Neuronal stem cell (in vitro differentiated cells): ENCODE measurements around the gene CSNK1D.

ENCODE experiments used
- DNase-seq: peaks from one replicate; pipeline ENCODE4 v3.0.0-alpha.2; 2013; ENCODE audit warnings: low spot score
- H2AFZ ChIP-seq: one replicate; pipeline ENCODE4 v1.6.1; 2013; ENCODE audit warnings: mild to moderate bottlenecking, low read length, inconsistent platforms
- H2AK5ac ChIP-seq: 2 replicates; pipeline ENCODE4 v1.6.1; 2013; ENCODE audit warnings: low read depth, mild to moderate bottlenecking, inconsistent platforms, low read length, moderate library complexity, mixed read lengths
- H2BK120ac ChIP-seq: 2 replicates; pipeline ENCODE4 v1.6.1; 2013; ENCODE audit warnings: low read depth, mild to moderate bottlenecking, inconsistent platforms, low read length, moderate library complexity, mixed read lengths
- H2BK12ac ChIP-seq: one replicate; pipeline ENCODE4 v1.6.1; 2013; ENCODE audit warnings: low read length, inconsistent platforms
- H2BK15ac ChIP-seq: 2 replicates; pipeline ENCODE4 v1.6.1; 2013; ENCODE audit warnings: mild to moderate bottlenecking, low read length, inconsistent platforms, mixed read lengths
- H2BK5ac ChIP-seq: one replicate; pipeline ENCODE4 v1.6.1; 2013; ENCODE audit warnings: inconsistent platforms, mild to moderate bottlenecking, low read length, moderate library complexity
- H3K14ac ChIP-seq: one replicate; pipeline ENCODE4 v1.6.1; 2013; ENCODE audit warnings: low read length, inconsistent platforms
- H3K18ac ChIP-seq: 2 replicates; pipeline ENCODE4 v1.6.1; 2013; ENCODE audit warnings: low read length, inconsistent platforms
- H3K23ac ChIP-seq: 2 replicates; pipeline ENCODE4 v1.6.1; 2013; ENCODE audit warnings: low read depth, mild to moderate bottlenecking, mixed read lengths, low read length, inconsistent platforms; ENCODE audit not compliant: poor library complexity
- H3K27ac ChIP-seq: replicated peaks from 3 replicates; pipeline ENCODE4 v1.5.1; 2013; ENCODE audit warnings: low read length, inconsistent platforms
- H3K27me3 ChIP-seq, 3 experiments: 2 replicates each; pipeline ENCODE4 v1.6.1; 2013; ENCODE audit warnings: low read length in 3 of 3, mild to moderate bottlenecking in 2 of 3, inconsistent platforms in 1 of 3, low read depth in 1 of 3, mixed read lengths in 1 of 3, moderate library complexity in 1 of 3; ENCODE audit not compliant: control insufficient read depth in 3 of 3, insufficient read depth in 3 of 3
- H3K36me3 ChIP-seq, 2 donors: replicated peaks in 1 of 2; 2 replicates each; pipeline ENCODE4 v1.6.1; 2013; ENCODE audit warnings: low read length in 2 of 2; ENCODE audit not compliant: control insufficient read depth in 2 of 2, insufficient read depth in 2 of 2
- H3K4ac ChIP-seq: 2 replicates; pipeline ENCODE4 v1.6.1; 2013; ENCODE audit warnings: inconsistent platforms, mild to moderate bottlenecking, low read length, moderate library complexity
- H3K4me1 ChIP-seq, 2 donors: 1 replicate in 1 of 2; 2 replicates in 1 of 2; pipeline ENCODE4 v1.6.1; 2013; ENCODE audit warnings: low read length in 2 of 2, low read depth in 1 of 2; ENCODE audit not compliant: control insufficient read depth in 2 of 2, insufficient read depth in 1 of 2
- H3K4me2 ChIP-seq: one replicate; pipeline ENCODE4 v1.6.1; 2013; ENCODE audit warnings: mild to moderate bottlenecking, low read length, inconsistent platforms; ENCODE audit not compliant: insufficient read depth, poor library complexity, severe bottlenecking
- H3K4me3 ChIP-seq, 2 donors: 2 replicates each; pipeline ENCODE4 v1.5.1; 2013; ENCODE audit warnings: low read length in 2 of 2, mild to moderate bottlenecking in 2 of 2, inconsistent platforms in 1 of 2, moderate library complexity in 1 of 2
- H3K79me1 ChIP-seq: one replicate; pipeline ENCODE4 v1.6.1; 2013; ENCODE audit warnings: low read depth, mild to moderate bottlenecking, inconsistent platforms, low read length, moderate library complexity
- H3K9ac ChIP-seq: one replicate; pipeline ENCODE4 v1.6.1; 2013; ENCODE audit warnings: mild to moderate bottlenecking, low read depth, low read length, inconsistent platforms; ENCODE audit not compliant: poor library complexity
- H3K9me3 ChIP-seq, 2 donors: replicated peaks in 1 of 2; 2 replicates each; pipeline versions ENCODE3 to v1.6.1; 2013; ENCODE audit warnings: low read length in 2 of 2, mild to moderate bottlenecking in 2 of 2, inconsistent platforms in 1 of 2, low read depth in 1 of 2, mixed read lengths in 1 of 2, moderate library complexity in 1 of 2; ENCODE audit not compliant: control insufficient read depth in 2 of 2, insufficient read depth in 1 of 2
- H4K8ac ChIP-seq: one replicate; pipeline ENCODE4 v1.6.1; 2013; ENCODE audit warnings: low read depth, mild to moderate bottlenecking, inconsistent platforms, low read length, moderate library complexity
- H4K91ac ChIP-seq: one replicate; pipeline ENCODE4 v1.6.1; 2013; ENCODE audit warnings: low read length, low read depth, mild to moderate bottlenecking, inconsistent platforms; ENCODE audit not compliant: poor library complexity
- WGBS, 2 donors: extraction: QIAGEN DNeasy Blood & Tissue Kit; methylation state at CpG; one replicate each; pipeline ENCODE4 v1.1.7; 2013; ENCODE audit warnings: missing lambda C conversion rate in 2 of 2, mixed read lengths in 1 of 2; ENCODE audit not compliant: insufficient read length in 2 of 2, insufficient replicate concordance in 1 of 2; ENCODE audit errors: extremely low coverage in 2 of 2; 5-methylcytosine and 5-hydroxymethylcytosine counted together

CSNK1D gene

GRCh38 chr17:82299452-82299851, 26.0 kb upstream of the CSNK1D start:
- Histone ChIP-seq H4K91ac (no peak overlapping the region), H2BK5ac (no peak overlapping the region), H3K23ac (no peak overlapping the region), H3K14ac (no peak overlapping the region), H3K9ac (no peak overlapping the region), H3K9me3 (no peaks in the 10 kb centered on the region), H3K79me1 (peaks cover 2% of the 10 kb centered on the region), H3K4me2 (no peak overlapping the region), H2AFZ (peak overlapping the region; percentile 57), H2AK5ac (peak overlapping the region; percentile 47), H3K36me3 (no peaks in the 10 kb centered on the region), H2BK12ac (no peak overlapping the region), H2BK120ac (peak overlapping the region; percentile 51), H3K4me1 (peaks cover 8 to 19% of the 10 kb centered on the region in 2 donors), H2BK15ac (no peak overlapping the region), H3K27me3 (peaks cover 0 to 7% (median 2%) of the 10 kb centered on the region in 3 experiments), H3K4me3 (no peak overlapping the region), H3K18ac (no peak overlapping the region), H3K27ac (no peak overlapping the region), H4K8ac (no peak overlapping the region), H3K4ac (no peak overlapping the region)
- DNase-seq, result no peak
- WGBS, 2 donors, result no CpG with 5 or more reads among the region's 10 CpGs

- H3K9ac ChIP-seq, result peak overlapping the region; percentile 36
- H3K4me3 ChIP-seq, result no peak overlapping the region
- H3K79me1 ChIP-seq, result peaks cover under 1% of the 10 kb centered on the region
- no peak overlapping the region for H4K8ac ChIP-seq
- no peak overlapping the region for H3K4ac ChIP-seq
- H3K18ac ChIP-seq, result peak overlapping the region; percentile 36
- no peak overlapping the region for H2BK12ac ChIP-seq
- H3K27me3 ChIP-seq, result peaks cover 0 to 7% (median 2%) of the 10 kb centered on the region in 3 experiments
- H2AFZ ChIP-seq, result peak overlapping the region; percentile 57
- H3K14ac ChIP-seq, result no peak overlapping the region
- peak overlapping the region; percentile 51 for H2BK120ac ChIP-seq
- no peaks in the 10 kb centered on the region for H3K9me3 ChIP-seq
- no peaks in the 10 kb centered on the region for H3K36me3 ChIP-seq
- H2BK5ac ChIP-seq, result peak overlapping the region; percentile 63
- H3K23ac ChIP-seq, result peak overlapping the region; percentile 90
- peak overlapping the region; percentile 93 for H2AK5ac ChIP-seq
- no peak overlapping the region for H4K91ac ChIP-seq
- peak overlapping the region; percentile 95 for H2BK15ac ChIP-seq
- WGBS, 2 donors, result no CpG with 5 or more reads among the region's 27 CpGs
- DNase-seq, result no peak
- peak overlapping the region; percentile 3 for H3K4me2 ChIP-seq
- peaks cover 10 to 14% of the 10 kb centered on the region in 2 donors for H3K4me1 ChIP-seq
- no peak overlapping the region for H3K27ac ChIP-seq
Observed at GRCh38 chr17:82298538-82299421, 25.3 kb upstream of the CSNK1D start.

GRCh38 chr17:82297714-82298537, 24.4 kb upstream of the CSNK1D start:
- Histone ChIP-seq H3K9me3 (no peaks in the 10 kb centered on the region), H3K27me3 (peaks cover 0 to 7% (median 2%) of the 10 kb centered on the region in 3 experiments), H3K4ac (no peak overlapping the region), H2BK120ac (no peak overlapping the region), H3K4me2 (peak overlapping the region; percentile 15), H3K27ac (no peak overlapping the region), H3K23ac (peak overlapping the region; percentile 90), H3K18ac (peak overlapping the region; percentile 73), H3K36me3 (no peaks in the 10 kb centered on the region), H3K4me3 (no peak overlapping the region), H2BK15ac (peak overlapping the region; percentile 95), H3K14ac (peak overlapping the region; percentile 78), H4K8ac (peak overlapping the region; percentile 9), H2BK12ac (peak overlapping the region; percentile 52), H2AK5ac (peak overlapping the region; percentile 93), H3K79me1 (no peaks in the 10 kb centered on the region), H3K4me1 (peaks cover 5 to 9% of the 10 kb centered on the region in 2 donors), H4K91ac (peak overlapping the region; percentile 90), H2AFZ (no peak overlapping the region), H2BK5ac (peak overlapping the region; percentile 63), H3K9ac (peak overlapping the region; percentile 56)
- no peak for DNase-seq
- no CpG with 5 or more reads among the region's 36 CpGs for WGBS, 2 donors
